Panc1 (cell line): ENCODE results near the gene SLC2A14. TPM values are rescaled to one million over a fixed set of nuclear protein-coding genes. Genes with fewer than 3 reads are reported as not detected.
"Not testable (repeated sequence)": the region's sequence is repeated elsewhere in the genome, so short reads cannot be mapped to it uniquely, and the experiment has no call there.

Source experiments
- ATAC-seq: fragments of 200-7000 bp; cut with Tn5 transposase; 2 replicates; pipeline ENCODE4 v1.9.1; 2020; ENCODE audit warnings: mild to moderate bottlenecking, moderate library complexity
- BruUV-seq: library from RNA; stranded (reverse); fragments of 400-500 nt; replicated peaks from 2 replicates; lab custom pipeline; 2021; lab: Mats Ljungman, UMichigan
- CTCF ChIA-PET: fragments of 300-600 bp; sonication (Branson Sonifier 250); formaldehyde crosslinking; loops from one replicate; lab custom pipeline; 2022; ENCODE audit warnings: antibody characterized with exemption; lab: Charles Lee
- POLR2A ChIA-PET: fragments of 300-600 bp; sonication (Branson Sonifier 250); formaldehyde crosslinking; loops from one replicate; lab custom pipeline; 2022; ENCODE audit warnings: antibody characterized with exemption; lab: Charles Lee
- DNase-seq: peaks from one replicate; pipeline ENCODE4 v3.0.0-alpha.2; 2010; ENCODE audit warnings: low read depth, low spot score
- H3K27ac ChIP-seq: 2 replicates; pipeline ENCODE4 v1.5.1; 2011; ENCODE audit warnings: mild to moderate bottlenecking, low read length, inconsistent platforms
- H3K27me3 ChIP-seq: fragments of 200-500 bp; sonication (Bioruptor generic); 2 replicates; pipeline ENCODE4 v1.6.0; 2014; ENCODE audit warnings: low read length, inconsistent platforms; ENCODE audit not compliant: control insufficient read depth, insufficient read depth
- H3K36me3 ChIP-seq: fragments of 200-500 bp; sonication (Bioruptor generic); 2 replicates; pipeline ENCODE4 v1.5.1; 2014; ENCODE audit warnings: inconsistent platforms, mild to moderate bottlenecking, low read length, moderate library complexity; ENCODE audit not compliant: control insufficient read depth, insufficient read depth
- H3K4me1 ChIP-seq: 2 replicates; pipeline ENCODE4 v1.5.1; 2011; ENCODE audit warnings: inconsistent platforms, mild to moderate bottlenecking, low read length, moderate library complexity; ENCODE audit not compliant: control insufficient read depth, insufficient read depth
- H3K4me3 ChIP-seq, 2 experiments: 2 replicates each; pipeline ENCODE4 v1.5.1; 2011 to 2012; ENCODE audit warnings: low read depth in 2 of 2, low read length in 2 of 2, mild to moderate bottlenecking in 2 of 2, inconsistent platforms in 1 of 2, moderate library complexity in 1 of 2
- H3K9me3 ChIP-seq: fragments of 200-500 bp; sonication (Bioruptor generic); 2 replicates; pipeline ENCODE4 v1.5.1; 2014; ENCODE audit warnings: low read depth, mild to moderate bottlenecking, inconsistent platforms, low read length, moderate library complexity; ENCODE audit not compliant: control insufficient read depth, insufficient read depth
- CTCF ChIP-seq: fragments of 450-650 bp; IDR thresholded peaks from 2 replicates; pipeline ENCODE4 v1.5.1; 2017; ENCODE audit warnings: mild to moderate bottlenecking
- POLR2AphosphoS5 ChIP-seq: IDR thresholded peaks from 2 replicates; pipeline ENCODE4 v1.6.1; 2012; ENCODE audit warnings: mild to moderate bottlenecking, low read depth, low read length, moderate library complexity
- REST ChIP-seq, 2 experiments: IDR thresholded peaks; 2 replicates each; pipeline ENCODE4 v1.6.1; 2011 to 2012; ENCODE audit warnings: low read depth in 2 of 2, control low read depth in 1 of 2, low read length in 1 of 2, mild to moderate bottlenecking in 1 of 2, moderate library complexity in 1 of 2; ENCODE audit not compliant: insufficient read depth in 1 of 2
- SIN3A ChIP-seq: IDR thresholded peaks from 2 replicates; pipeline ENCODE4 v1.6.1; 2012; ENCODE audit warnings: low read depth, mild to moderate bottlenecking, low read length, moderate library complexity, borderline replicate concordance; ENCODE audit not compliant: insufficient read depth
- TCF7L2 ChIP-seq: IDR thresholded peaks from 2 replicates; pipeline ENCODE4 v1.6.1; 2011; ENCODE audit warnings: mild to moderate bottlenecking, low read depth, low read length, inconsistent platforms
- in situ Hi-C: cut with HindIII; loops from 2 replicates; pipeline ENCODE4 v1.10.0; 2016; ENCODE audit warnings: low sequenced_read_pairs, low pct_unique_long_range_greater_than_20kb
- intact Hi-C: fragments of 100-400 bp; cut with micrococcal nuclease; formaldehyde crosslinking; loops from one replicate; pipeline ENCODE4 v1.10.0; 2022; ENCODE audit not compliant: unreplicated experiment
- total RNA-seq: library from RNA; stranded (reverse); gene quantifications from one replicate; pipeline ENCODE4 v1.2.1, GENCODE V29; 2021; ENCODE audit not compliant: unreplicated experiment

The SLC2A14 gene
- total RNA-seq, 1 experiment from 2014 or later, result not detected

GRCh38 chr12:7839848-7840247, 32.9 kb downstream of the SLC2A14 start:
- H3K36me3 ChIP-seq, H3K4me3 ChIP-seq, BruUV-seq, H3K27me3 ChIP-seq, POLR2A ChIA-PET, in situ Hi-C loops, ATAC-seq, H3K9me3 ChIP-seq, CTCF ChIA-PET, intact Hi-C loops, H3K4me1 ChIP-seq, DNase-seq, H3K27ac ChIP-seq: not testable (repeated sequence)

GRCh38 chr12:7839226-7839625, 33.5 kb downstream of the SLC2A14 start:
- H3K27me3 ChIP-seq, H3K36me3 ChIP-seq, in situ Hi-C loops, H3K9me3 ChIP-seq, CTCF ChIA-PET, DNase-seq, ATAC-seq, H3K4me1 ChIP-seq, H3K4me3 ChIP-seq, intact Hi-C loops, H3K27ac ChIP-seq, BruUV-seq, POLR2A ChIA-PET: not testable (repeated sequence)

GRCh38 chr12:7837366-7837765, 35.3 kb downstream of the SLC2A14 start:
- Histone ChIP-seq H3K4me3 (no peak overlapping the region), H3K4me1 (no peaks in the 10 kb centered on the region), H3K9me3 (no peaks in the 10 kb centered on the region), H3K36me3 (no peaks in the 10 kb centered on the region), H3K27me3 (no peaks in the 10 kb centered on the region), H3K27ac (no peak overlapping the region)
- DNase-seq (no peak), ATAC-seq (no peak)
- intact Hi-C loops (no loop called here), in situ Hi-C loops (no loop called here)
- no TSS peak for BruUV-seq
- POLR2A ChIA-PET, result no interaction called here
- CTCF ChIA-PET, result no interaction called here
- no peak for TF ChIP-seq TCF7L2
- TF ChIP-seq POLR2AphosphoS5, result no peak
- no peak for TF ChIP-seq CTCF
- TF ChIP-seq SIN3A, result no peak
- TF ChIP-seq REST (IDR thresholded peaks at IDR 0.05; ENCODE audit: insufficient read depth in 1 of 2, low read depth in 2 of 2, low read length in 1 of 2), result no peak
